Measurements from ENCODE around the gene CSRP3. TPM values are rescaled to one million over a fixed set of nuclear protein-coding genes. Genes with fewer than 3 reads are reported as not detected.
"Not testable (repeated sequence)": the region's sequence is repeated elsewhere in the genome, so short reads cannot be mapped to it uniquely, and the experiment has no call there.

CSRP3 gene
- total RNA-seq, 2 experiments from 2014 or later: not detected

DNA sequence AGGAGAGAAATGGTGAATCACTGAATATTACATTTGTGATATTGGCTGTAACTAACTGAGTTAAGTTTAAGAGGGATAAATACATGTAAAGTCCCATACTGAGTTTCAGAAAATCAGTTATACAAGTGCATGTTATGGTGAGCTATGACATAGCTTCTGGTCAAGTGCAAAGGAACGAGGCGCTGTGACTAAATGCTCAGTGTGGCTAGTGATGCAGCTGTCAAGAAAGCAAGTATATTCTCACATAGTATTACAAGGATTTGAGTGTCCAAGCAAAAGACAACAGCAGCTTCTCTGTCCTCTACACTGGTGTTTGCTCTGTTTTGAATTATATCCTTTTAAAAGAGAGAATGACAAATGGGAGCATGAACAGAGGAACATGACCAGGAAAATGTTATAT, 40.1 kb downstream of the CSRP3 start:
- no peaks in the 10 kb centered on the region for H3K9me3 Mint-ChIP-seq
- DNase-seq (no peak), ATAC-seq (no peak)
- H3K4me3 Mint-ChIP-seq: no peak overlapping the region
- TF ChIP-seq, protein P1, sequence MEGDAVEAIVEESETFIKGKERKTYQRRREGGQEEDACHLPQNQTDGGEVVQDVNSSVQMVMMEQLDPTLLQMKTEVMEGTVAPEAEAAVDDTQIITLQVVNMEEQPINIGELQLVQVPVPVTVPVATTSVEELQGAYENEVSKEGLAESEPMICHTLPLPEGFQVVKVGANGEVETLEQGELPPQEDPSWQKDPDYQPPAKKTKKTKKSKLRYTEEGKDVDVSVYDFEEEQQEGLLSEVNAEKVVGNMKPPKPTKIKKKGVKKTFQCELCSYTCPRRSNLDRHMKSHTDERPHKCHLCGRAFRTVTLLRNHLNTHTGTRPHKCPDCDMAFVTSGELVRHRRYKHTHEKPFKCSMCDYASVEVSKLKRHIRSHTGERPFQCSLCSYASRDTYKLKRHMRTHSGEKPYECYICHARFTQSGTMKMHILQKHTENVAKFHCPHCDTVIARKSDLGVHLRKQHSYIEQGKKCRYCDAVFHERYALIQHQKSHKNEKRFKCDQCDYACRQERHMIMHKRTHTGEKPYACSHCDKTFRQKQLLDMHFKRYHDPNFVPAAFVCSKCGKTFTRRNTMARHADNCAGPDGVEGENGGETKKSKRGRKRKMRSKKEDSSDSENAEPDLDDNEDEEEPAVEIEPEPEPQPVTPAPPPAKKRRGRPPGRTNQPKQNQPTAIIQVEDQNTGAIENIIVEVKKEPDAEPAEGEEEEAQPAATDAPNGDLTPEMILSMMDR (IDR thresholded peaks at IDR 0.05): no peak
- H3K4me1 Mint-ChIP-seq (ENCODE audit: low read depth): peaks cover 8% of the 10 kb centered on the region
- ChIA-PET CTCF (interaction anchor here (1.0 to 1.3 kb wide), 2 partner anchors 85 to 98 kb away, joined by 3 to 4 read pairs; no protein-coding TSS in a partner anchor), POLR2A (no interaction called here)
- intact Hi-C loops (cut with micrococcal nuclease): no loop called here
- no peaks in the 10 kb centered on the region for H3K27me3 Mint-ChIP-seq
- peaks cover 49% of the 10 kb centered on the region for H3K36me3 Mint-ChIP-seq (ENCODE audit: low read depth)
- H3K27ac Mint-ChIP-seq: no peak overlapping the region

DNA sequence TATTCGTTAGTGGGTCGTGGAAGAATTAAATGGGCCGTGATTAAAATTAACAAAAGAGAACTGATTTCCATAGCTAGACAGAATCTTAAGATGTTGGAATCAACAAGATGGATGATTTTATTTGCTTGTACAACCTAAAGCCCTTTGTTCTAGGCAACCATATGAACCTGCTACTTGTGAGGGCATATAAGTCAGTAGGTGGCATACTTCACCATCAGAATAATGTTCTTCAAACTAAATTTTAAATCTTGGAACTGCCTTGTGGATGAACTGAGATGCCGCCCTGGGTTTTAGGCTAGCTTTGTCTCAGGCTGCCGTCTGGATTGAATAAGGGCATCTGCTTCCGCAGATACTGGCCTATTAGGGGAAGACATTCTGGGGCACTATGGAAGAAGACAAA, 40.9 kb downstream of the CSRP3 start:
- peaks cover 47% of the 10 kb centered on the region for H3K36me3 Mint-ChIP-seq (ENCODE audit: low read depth)
- POLR2A ChIA-PET: interaction anchor here (0.6 kb wide), 1 partner anchor 132 kb away, joined by 3 read pairs; no protein-coding TSS in a partner anchor
- TF ChIP-seq, protein P1 (IDR thresholded peaks at IDR 0.05): no peak
- H3K27ac Mint-ChIP-seq: no peak overlapping the region
- H3K27me3 Mint-ChIP-seq: no peaks in the 10 kb centered on the region
- DNase-seq (no peak), ATAC-seq (no peak)
- H3K4me3 Mint-ChIP-seq: no peak overlapping the region
- intact Hi-C loops (cut with micrococcal nuclease): no loop called here
- H3K4me1 Mint-ChIP-seq (ENCODE audit: low read depth): peaks cover 8% of the 10 kb centered on the region
- no peaks in the 10 kb centered on the region for H3K9me3 Mint-ChIP-seq
- CTCF ChIA-PET: interaction anchor here (1.2 to 1.3 kb wide), 2 partner anchors 17 to 84 kb away, joined by 3 to 4 read pairs; no protein-coding TSS in a partner anchor

DNA sequence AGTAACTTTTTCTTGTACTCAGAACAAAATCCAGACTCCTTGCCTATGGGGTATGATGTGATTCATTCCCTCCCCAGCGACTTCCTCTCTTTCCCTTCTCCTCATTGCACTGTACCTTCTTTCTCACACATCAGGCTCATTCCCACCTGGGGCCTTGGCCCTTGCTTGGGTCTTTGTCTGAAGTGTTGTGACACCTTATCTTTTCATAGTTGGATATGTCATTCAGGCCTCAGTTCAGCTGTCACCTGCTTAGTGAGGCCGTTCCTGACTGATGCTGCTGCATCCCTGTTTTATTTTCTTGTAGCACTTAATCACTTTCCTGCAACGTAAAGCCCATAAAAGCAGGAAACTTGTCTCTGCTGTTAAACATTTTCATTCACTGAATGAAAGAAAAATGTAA, 44.9 kb downstream of the CSRP3 start:
- ChIA-PET CTCF (no interaction called here), POLR2A (no interaction called here)
- no peaks in the 10 kb centered on the region for H3K27me3 Mint-ChIP-seq
- H3K9me3 Mint-ChIP-seq: no peaks in the 10 kb centered on the region
- H3K4me3 Mint-ChIP-seq: no peak overlapping the region
- ATAC-seq: no peak
- intact Hi-C loops (cut with micrococcal nuclease): no loop called here
- no peak overlapping the region for H3K27ac Mint-ChIP-seq
- DNase-seq: no peak
- TF ChIP-seq, protein P1 (IDR thresholded peaks at IDR 0.05): no peak
- H3K36me3 Mint-ChIP-seq (ENCODE audit: low read depth): peaks cover 46% of the 10 kb centered on the region
- no peaks in the 10 kb centered on the region for H3K4me1 Mint-ChIP-seq (ENCODE audit: low read depth)

DNA sequence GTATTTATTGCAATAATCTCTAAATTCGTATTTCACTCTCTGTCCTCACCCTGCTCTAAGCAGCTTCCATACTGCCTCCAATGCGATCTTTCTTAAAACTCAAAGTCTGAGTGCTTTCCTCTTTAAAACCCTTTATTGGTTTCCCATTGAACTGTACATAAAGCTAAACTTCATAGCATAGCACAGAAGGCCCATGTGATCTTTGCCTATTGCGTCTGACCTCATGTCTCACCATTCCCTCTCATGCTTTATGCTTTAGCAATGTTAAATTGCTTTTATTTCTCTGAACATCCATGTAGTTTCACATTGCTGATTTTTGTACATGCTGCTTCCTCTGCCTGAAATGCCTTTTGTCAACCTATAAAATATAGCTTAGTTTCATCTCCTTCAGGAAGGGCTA, 56.5 kb downstream of the CSRP3 start:
- Mint-ChIP-seq H3K4me3 (no peak overlapping the region), H3K27me3 (no peaks in the 10 kb centered on the region), H3K9me3 (no peaks in the 10 kb centered on the region), H3K4me1 (ENCODE audit: low read depth) (no peaks in the 10 kb centered on the region), H3K36me3 (ENCODE audit: low read depth) (peaks cover 17% of the 10 kb centered on the region), H3K27ac (no peak overlapping the region)
- ATAC-seq: no peak
- ChIA-PET CTCF (interaction anchor here (1.0 to 1.6 kb wide), 2 partner anchors 8 to 23 kb away, joined by 3 to 4 read pairs; no protein-coding TSS in a partner anchor), POLR2A (no interaction called here)
- intact Hi-C loops (cut with micrococcal nuclease): no loop called here
- no peak for DNase-seq
- TF ChIP-seq, protein P1 (IDR thresholded peaks at IDR 0.05): no peak

DNA sequence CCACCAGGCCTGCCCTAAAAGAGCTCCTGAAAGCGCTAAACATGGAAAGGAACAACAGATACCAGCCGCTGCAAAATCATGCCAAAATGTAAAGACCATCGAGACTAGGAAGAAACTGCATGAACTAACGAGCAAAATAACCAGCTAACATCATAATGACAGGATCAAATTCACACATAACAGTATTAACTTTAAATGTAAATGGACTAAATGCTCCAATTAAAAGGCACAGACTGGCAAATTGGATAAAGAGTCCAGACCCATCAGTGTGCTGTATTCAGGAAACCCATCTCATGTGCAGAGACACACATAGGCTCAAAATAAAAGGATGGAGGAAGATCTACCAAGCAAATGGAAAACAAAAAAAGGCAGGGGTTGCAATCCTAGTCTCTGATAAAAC, 64.9 kb downstream of the CSRP3 start:
- H3K9me3 Mint-ChIP-seq; DNase-seq; H3K4me1 Mint-ChIP-seq (ENCODE audit: low read depth); POLR2A ChIA-PET; H3K4me3 Mint-ChIP-seq; CTCF ChIA-PET; H3K27ac Mint-ChIP-seq; intact Hi-C loops (cut with micrococcal nuclease); H3K27me3 Mint-ChIP-seq; ATAC-seq: not testable (repeated sequence)
- peaks cover 24% of the 10 kb centered on the region for H3K36me3 Mint-ChIP-seq (ENCODE audit: low read depth)

Measured in activated CD8-positive, alpha-beta T cell treated with anti-CD3 and anti-CD28 coated beads for 36 hours (primary cell).